HFF-Myc (cell line): ENCODE results near the gene ALKBH4.

Experiments used
- DNase-seq: peaks from one replicate; pipeline ENCODE4 v3.0.0-alpha.2; 2011; ENCODE audit warnings: low read depth; ENCODE audit errors: extremely low read depth
- H3K4me3 ChIP-seq: replicated peaks from 2 replicates; pipeline ENCODE4 v1.5.1; 2011; ENCODE audit warnings: low read depth, mild to moderate bottlenecking, control low read depth, low read length
- CTCF ChIP-seq: IDR thresholded peaks from 2 replicates; pipeline ENCODE4 v1.5.1; 2012; ENCODE audit warnings: mild to moderate bottlenecking, low read depth, low read length, control low read depth; ENCODE audit errors: missing control alignments

Gene ALKBH4

GRCh38 chr7:102421706-102422240 lies 42.9 kb downstream of the ALKBH4 start:
- TF ChIP-seq CTCF = no peak
- no peak overlapping the region for H3K4me3 ChIP-seq
- no peak for DNase-seq

GRCh38 chr7:102418592-102418991 lies 46.1 kb downstream of the ALKBH4 start:
- no peak for TF ChIP-seq CTCF
- no peak for DNase-seq
- H3K4me3 ChIP-seq = no peak overlapping the region

GRCh38 chr7:102417105-102417504 lies 47.6 kb downstream of the ALKBH4 start:
- TF ChIP-seq CTCF = no peak
- H3K4me3 ChIP-seq = no peak overlapping the region
- DNase-seq = no peak

GRCh38 chr7:102416406-102416805 lies 48.3 kb downstream of the ALKBH4 start:
- no peak for TF ChIP-seq CTCF
- no peak overlapping the region for H3K4me3 ChIP-seq
- DNase-seq = no peak

GRCh38 chr7:102415685-102416225 lies 48.9 kb downstream of the ALKBH4 start:
- no peak for DNase-seq
- no peak overlapping the region for H3K4me3 ChIP-seq
- no peak for TF ChIP-seq CTCF

- no peak for DNase-seq
- no peak for TF ChIP-seq CTCF
- no peak overlapping the region for H3K4me3 ChIP-seq
Measured at GRCh38 chr7:102413611-102414010, 51.1 kb downstream of the ALKBH4 start.

- no peak for DNase-seq
- no peak for TF ChIP-seq CTCF
Measured at GRCh38 chr7:102413091-102413490, 51.6 kb downstream of the ALKBH4 start.

More at GRCh38 chr7:102413091-102413490, 51.6 kb downstream of the ALKBH4 start:
- H3K4me3 ChIP-seq = no peak overlapping the region
